HepG2 (cell line): ENCODE measurements around the gene POLA2. TPM values are rescaled to one million over a fixed set of nuclear protein-coding genes. Genes with fewer than 3 reads are reported as not detected.

Experiments used
- ATAC-seq: fragments of 200-7000 bp; cut with Tn5 transposase; 3 replicates; pipeline ENCODE4 v1.9.1; 2020; ENCODE audit warnings: mild to moderate bottlenecking, moderate library complexity
- BruUV-seq: library from RNA; stranded (reverse); fragments of 400-500 nt; replicated peaks from 2 replicates; lab custom pipeline; 2021; lab: Mats Ljungman, UMichigan
- CTCF ChIA-PET: fragments of 300-600 bp; formaldehyde crosslinking; extraction: SDS; loops from one replicate; lab custom pipeline; 2021; ENCODE audit warnings: low total read pairs, inconsistent platforms, low intra/inter-chr PET ratio; lab: Yijun Ruan, JAX
- POLR2A ChIA-PET: fragments of 350-600 bp; sonication (Branson Sonifier 250); formaldehyde crosslinking; loops from one replicate; lab custom pipeline; 2020; ENCODE audit warnings: antibody characterized with exemption, inconsistent platforms; lab: Yijun Ruan, JAX
- DNase-seq: peaks from one replicate; pipeline ENCODE4 v3.0.0-alpha.2; 2015; ENCODE audit warnings: low spot score
- FAIRE-seq: peaks from 3 replicates; lab custom pipeline; 2011; peaks lifted over from hg19 to GRCh38; lab: Jason Lieb, UNC
- H2AFZ ChIP-seq: one replicate; pipeline ENCODE4 v1.6.1; 2011; ENCODE audit warnings: low read length, inconsistent platforms
- H3K27ac ChIP-seq: fragments of 300-600 bp; 3 replicates; pipeline ENCODE4 v1.8.0; 2011; ENCODE audit warnings: mixed run types, mild to moderate bottlenecking, mixed read lengths, low read length, inconsistent platforms; ENCODE audit not compliant: insufficient read depth; ENCODE audit errors: extremely low read length
- H3K27me3 ChIP-seq, 2 experiments: fragments of 200-600 bp in 1 of 2; 2 replicates in 1 of 2; 3 replicates in 1 of 2; pipeline versions ENCODE4 v1.6.0 to v1.8.0; 2011; ENCODE audit warnings: low read length in 2 of 2, mild to moderate bottlenecking in 2 of 2, moderate library complexity in 2 of 2, inconsistent platforms in 1 of 2; ENCODE audit not compliant: insufficient read depth in 2 of 2, control insufficient read depth in 1 of 2
- H3K36me3 ChIP-seq, 2 experiments: fragments of 200-600 bp in 1 of 2; replicated peaks in 1 of 2; 2 replicates in 1 of 2; 3 replicates in 1 of 2; pipeline versions ENCODE4 v1.5.1 to v1.8.0; 2011; ENCODE audit warnings: low read length in 2 of 2, inconsistent platforms in 1 of 2; ENCODE audit not compliant: insufficient read depth in 2 of 2, control insufficient read depth in 1 of 2
- H3K4me1 ChIP-seq: 2 replicates; pipeline ENCODE4 v1.5.1; 2012; ENCODE audit warnings: low read length, inconsistent platforms; ENCODE audit not compliant: insufficient read depth
- H3K4me2 ChIP-seq: 2 replicates; pipeline ENCODE4 v1.6.0; 2011; ENCODE audit warnings: low read depth, low read length, inconsistent platforms
- H3K4me3 ChIP-seq, 3 experiments: fragments of 200-600 bp in 1 of 3; sonication (generic), shearing (Covaris generic) in 1 of 3; replicated peaks in 1 of 3; 2 replicates each; pipeline ENCODE4 v1.5.1; 2011 to 2016; ENCODE audit warnings: low read length in 3 of 3, inconsistent platforms in 2 of 3, low read depth in 2 of 3, mild to moderate bottlenecking in 2 of 3, control low read depth in 1 of 3, mixed read lengths in 1 of 3; ENCODE audit not compliant: insufficient read depth in 1 of 3
- H3K79me2 ChIP-seq: one replicate; pipeline ENCODE4 v1.6.1; 2011; ENCODE audit warnings: low read length, inconsistent platforms; ENCODE audit not compliant: insufficient read depth
- H3K9ac ChIP-seq: 2 replicates; pipeline ENCODE4 v1.6.0; 2011; ENCODE audit warnings: mild to moderate bottlenecking, low read depth, low read length, inconsistent platforms; ENCODE audit not compliant: insufficient read depth
- H3K9me3 ChIP-seq: 2 replicates; pipeline ENCODE4 v1.5.1; 2012; ENCODE audit warnings: mild to moderate bottlenecking, low read length
- H4K20me1 ChIP-seq: 2 replicates; pipeline ENCODE4 v1.6.0; 2011; ENCODE audit warnings: inconsistent platforms, mild to moderate bottlenecking, low read length, moderate library complexity; ENCODE audit not compliant: insufficient read depth
- DNMT3B ChIP-seq: conservative IDR thresholded peaks from 2 replicates; pipeline ENCODE4 v1.6.1; 2016; ENCODE audit warnings: missing biosample characterization, control low read depth
- FOXK1 ChIP-seq: sonication (generic); formaldehyde crosslinking; IDR thresholded peaks from 2 replicates; pipeline ENCODE4 v1.4.0; 2020; ENCODE audit warnings: low read depth, missing genetic modification reagents, borderline replicate concordance
- HNRNPL ChIP-seq: fragments of 200-400 bp; formaldehyde crosslinking; IDR thresholded peaks from 2 replicates; pipeline ENCODE4 v1.6.1; 2017; ENCODE audit warnings: mild to moderate bottlenecking, low read depth, low read length
- JARID2 ChIP-seq: sonication (generic); formaldehyde crosslinking; IDR thresholded peaks from 2 replicates; pipeline ENCODE4 v1.8.1; 2023; ENCODE audit warnings: missing genetic modification reagents, inconsistent platforms; ENCODE audit not compliant: insufficient replicate concordance
- MAFK ChIP-seq, 2 experiments: IDR thresholded peaks in 1 of 2; conservative IDR thresholded peaks in 1 of 2; 2 replicates each; pipeline ENCODE4 v1.6.1; 2011; ENCODE audit warnings: improper control_type of control experiment in 2 of 2, low read length in 2 of 2
- MATR3 ChIP-seq: sonication (generic); formaldehyde crosslinking; IDR thresholded peaks from 2 replicates; pipeline ENCODE4 v1.4.0; 2020; ENCODE audit warnings: missing genetic modification reagents
- PAXIP1 ChIP-seq: sonication (generic); formaldehyde crosslinking; conservative IDR thresholded peaks from 2 replicates; pipeline ENCODE4 v1.4.0; 2020; ENCODE audit warnings: mild to moderate bottlenecking, missing genetic modification reagents, moderate library complexity
- SOX5 ChIP-seq: IDR thresholded peaks from 2 replicates; pipeline ENCODE4 v1.6.1; 2016; ENCODE audit warnings: borderline replicate concordance
- SP2 ChIP-seq: sonication (generic); formaldehyde crosslinking; IDR thresholded peaks from 2 replicates; pipeline ENCODE4 v1.5.1; 2020; ENCODE audit warnings: mild to moderate bottlenecking, missing genetic modification reagents
- ZNF343 ChIP-seq: sonication (generic); formaldehyde crosslinking; IDR thresholded peaks from 2 replicates; pipeline ENCODE4 v1.4.0; 2020; ENCODE audit warnings: mild to moderate bottlenecking, missing genetic modification reagents
- ZNF382 ChIP-seq: sonication (generic); formaldehyde crosslinking; IDR thresholded peaks from 2 replicates; pipeline ENCODE4 v1.5.0; 2020; ENCODE audit warnings: missing genetic modification reagents, mild to moderate bottlenecking, borderline replicate concordance
- ZNF550 ChIP-seq: sonication (generic); formaldehyde crosslinking; IDR thresholded peaks from 2 replicates; pipeline ENCODE4 v1.4.0; 2020; ENCODE audit warnings: mild to moderate bottlenecking, missing genetic modification reagents, borderline replicate concordance
- ZNF619 ChIP-seq: sonication (generic); formaldehyde crosslinking; IDR thresholded peaks from 2 replicates; pipeline ENCODE4 v1.4.0; 2020; ENCODE audit warnings: mild to moderate bottlenecking, missing genetic modification reagents
- ZNF768 ChIP-seq: sonication (generic); formaldehyde crosslinking; IDR thresholded peaks from 2 replicates; pipeline ENCODE4 v1.4.0; 2020; ENCODE audit warnings: missing genetic modification reagents
- WGBS: methylation state at CpG from one replicate; pipeline ENCODE4 v1.1.6; 2017; ENCODE audit warnings: low lambda C conversion rate; 5-methylcytosine and 5-hydroxymethylcytosine counted together
- in situ Hi-C: cut with HindIII; loops from 2 replicates; pipeline ENCODE4 v1.10.0; 2017; ENCODE audit warnings: low pct_unique_long_range_greater_than_20kb; ENCODE audit not compliant: extremely low pct_ligation_motif_present
- intact Hi-C: fragments of 100-400 bp; cut with micrococcal nuclease; formaldehyde crosslinking; loops from one replicate; pipeline ENCODE4 v1.10.0; 2022; ENCODE audit not compliant: unreplicated experiment
- polyA plus RNA-seq, 8 experiments: library from polyadenylated mRNA; depleted of rRNA in 3 of 8; stranded (reverse) in 7 of 8; unstranded in 1 of 8; fragments of >200 nt; fragmentation: Illumina TruSeq in 4 of 8; extraction: Trizol in 4 of 8; gene quantifications; 2 replicates each; pipeline versions ENCODE4 v1.2.1 to v1.2.3, GENCODE V29; 2011 to 2016; ENCODE audit warnings: low read depth in 4 of 8, missing spikeins in 1 of 8, mixed read lengths in 1 of 8; ENCODE audit not compliant: insufficient read depth in 1 of 8
- total RNA-seq, 5 experiments: library from RNA; depleted of rRNA; stranded (reverse); fragments of >200 nt; fragmentation: Illumina TruSeq; extraction: Trizol; gene quantifications; 2 replicates each; pipeline ENCODE4 v1.2.3, GENCODE V29; 2016; ENCODE audit warnings: low read depth in 1 of 5
- TF ChIP-seq, protein P1 (sequence below): sonication (generic); formaldehyde crosslinking; IDR thresholded peaks from 2 replicates; pipeline ENCODE4 v1.4.0; 2020; ENCODE audit warnings: mild to moderate bottlenecking, missing genetic modification reagents

POLA2 gene
- total and polyA plus RNA-seq, 2 of the 13 experiments (the other 11 are each of a cell fraction or from before 2014, with no cell fraction given): 9.7 to 15.6 TPM

DNA sequence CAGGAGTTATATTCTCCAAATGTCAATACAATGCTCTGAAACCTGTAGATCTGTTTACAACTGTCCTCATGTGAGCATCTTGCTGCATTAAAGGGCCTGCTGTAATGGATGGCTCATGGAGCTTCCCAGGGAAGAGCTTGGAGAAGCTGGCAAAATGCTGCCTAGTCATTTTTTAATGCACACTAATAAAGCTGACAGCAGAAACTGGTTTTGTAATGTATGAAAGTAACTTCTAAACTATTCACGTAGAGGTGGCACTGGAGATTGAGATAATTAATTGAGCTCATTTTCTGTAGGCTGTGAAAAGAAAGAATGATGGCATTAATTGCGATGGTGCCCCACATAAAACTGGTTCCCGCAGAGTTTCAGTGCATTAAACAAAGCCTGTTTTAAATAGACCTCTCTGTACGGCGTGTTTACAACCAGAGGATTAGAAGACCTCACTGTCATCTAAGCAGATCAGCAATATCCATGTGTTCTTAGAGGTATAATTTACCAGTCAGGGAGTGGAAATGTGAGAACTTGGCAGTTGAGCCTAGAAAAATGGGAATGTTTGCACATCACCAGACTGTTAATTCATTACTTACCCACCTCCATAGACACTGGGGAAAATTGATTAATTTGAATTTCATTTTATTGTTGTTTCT, 16.0 kb downstream of the POLA2 start:
- CTCF ChIA-PET: no interaction called here
- H3K36me3 ChIP-seq: peaks cover 8 to 43% of the 10 kb centered on the region in 2 experiments; a peak in 4 of 5 replicates
- in situ Hi-C loops: loop anchor here (5.0 kb wide), 1 partner anchor 40 kb away; no protein-coding TSS in a partner anchor
- no TSS peak for BruUV-seq
- no peaks in the 10 kb centered on the region for H4K20me1 ChIP-seq
- DNase-seq (no peak), FAIRE-seq (no peak), ATAC-seq (no peak)
- no peak overlapping the region for H2AFZ ChIP-seq
- no peaks in the 10 kb centered on the region for H3K9me3 ChIP-seq
- intact Hi-C loops: no loop called here
- H3K4me2 ChIP-seq: no peak overlapping the region
- peaks cover 30% of the 10 kb centered on the region for H3K4me1 ChIP-seq
- TF ChIP-seq JARID2 (CRISPR knock-in tag): no peak
- TF ChIP-seq DNMT3B (CRISPR knock-in tag): no peak
- TF ChIP-seq HNRNPL: no peak
- no peak for TF ChIP-seq SP2 (CRISPR knock-in tag)
- TF ChIP-seq MAFK (conservative IDR thresholded peaks at IDR 0.05 in 1 of 2, IDR thresholded peaks at IDR 0.05 in 1 of 2; ENCODE audit: low read length in 2 of 2): peak in 1 of 2 experiments; percentile 22; a peak in 1 of 4 replicates
- no peak overlapping the region for H3K4me3 ChIP-seq
- POLR2A ChIA-PET: interaction anchor here (0.9 to 2.1 kb wide), 4 partner anchors 14 to 56 kb away, joined by 4 to 6 read pairs (median 4); partner anchors contain the start of genes CDC42EP2 and DPF2
- no peaks in the 10 kb centered on the region for H3K79me2 ChIP-seq
- no peak overlapping the region for H3K27ac ChIP-seq
- 97% methylated on average over 5 of the region's 5 CpGs for WGBS
- H3K27me3 ChIP-seq: no peaks in the 10 kb centered on the region
- H3K9ac ChIP-seq: no peak overlapping the region

GRCh38 chr11:65278356-65278755, 16.6 kb downstream of the POLA2 start:
- H3K9me3 ChIP-seq: no peaks in the 10 kb centered on the region
- no peaks in the 10 kb centered on the region for H3K79me2 ChIP-seq
- ATAC-seq (no peak), DNase-seq (no peak), FAIRE-seq (no peak)
- no peaks in the 10 kb centered on the region for H4K20me1 ChIP-seq
- intact Hi-C loops (no loop called here), in situ Hi-C loops (loop anchor here (5.0 kb wide), 1 partner anchor 39 kb away; no protein-coding TSS in a partner anchor)
- no peaks in the 10 kb centered on the region for H3K27me3 ChIP-seq
- H3K36me3 ChIP-seq: peaks cover 8 to 43% of the 10 kb centered on the region in 2 experiments; a peak in 4 of 5 replicates
- WGBS: 98% methylated on average over 2 of the region's 2 CpGs
- CTCF ChIA-PET: no interaction called here
- no peak overlapping the region for H3K9ac ChIP-seq
- POLR2A ChIA-PET: interaction anchor here (2.1 to 2.2 kb wide), 2 partner anchors 36 to 55 kb away, joined by 4 to 13 read pairs; partner anchors contain the start of genes CDC42EP2 and DPF2
- BruUV-seq: no TSS peak
- no peak overlapping the region for H2AFZ ChIP-seq
- no peak overlapping the region for H3K4me2 ChIP-seq
- no peak overlapping the region for H3K27ac ChIP-seq
- peaks cover 30% of the 10 kb centered on the region for H3K4me1 ChIP-seq
- H3K4me3 ChIP-seq: no peak overlapping the region
- TF ChIP-seq SOX5 (CRISPR knock-in tag) (no peak), MATR3 (CRISPR knock-in tag) (no peak), FOXK1 (CRISPR knock-in tag) (no peak), ZNF382 (no peak), PAXIP1 (CRISPR knock-in tag) (no peak), ZNF619 (CRISPR knock-in tag) (no peak), ZNF768 (CRISPR knock-in tag) (no peak), ZNF343 (CRISPR knock-in tag) (no peak), ZNF550 (CRISPR knock-in tag) (no peak)
- TF ChIP-seq, protein P1, sequence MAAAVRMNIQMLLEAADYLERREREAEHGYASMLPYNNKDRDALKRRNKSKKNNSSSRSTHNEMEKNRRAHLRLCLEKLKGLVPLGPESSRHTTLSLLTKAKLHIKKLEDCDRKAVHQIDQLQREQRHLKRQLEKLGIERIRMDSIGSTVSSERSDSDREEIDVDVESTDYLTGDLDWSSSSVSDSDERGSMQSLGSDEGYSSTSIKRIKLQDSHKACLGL: no peak
